HepG2 (cell line): ENCODE results near the gene CYP2J2. TPM values are rescaled to one million over a fixed set of nuclear protein-coding genes. Genes with fewer than 3 reads are reported as not detected.
A peak's percentile ranks its signal among the peaks of the same experiment; 100 is the strongest.

Experiments used
- AKNA ChIP-seq: sonication (generic); formaldehyde crosslinking; IDR thresholded peaks from 2 replicates; pipeline ENCODE4 v1.4.0; 2020; ENCODE audit warnings: missing genetic modification reagents, borderline replicate concordance
- ATAD3A ChIP-seq: sonication (generic); formaldehyde crosslinking; IDR thresholded peaks from 2 replicates; pipeline ENCODE4 v1.4.0; 2020; ENCODE audit warnings: missing genetic modification reagents
- BHLHE40 ChIP-seq: IDR thresholded peaks from 2 replicates; pipeline ENCODE4 v1.6.1; 2011; ENCODE audit warnings: low read length, improper control_type of control experiment
- HDAC1 ChIP-seq: sonication (generic); formaldehyde crosslinking; IDR thresholded peaks from 2 replicates; pipeline ENCODE4 v1.5.1; 2020; ENCODE audit warnings: mild to moderate bottlenecking, missing genetic modification reagents
- KDM2A ChIP-seq: sonication (generic); formaldehyde crosslinking; IDR thresholded peaks from 2 replicates; pipeline ENCODE4 v1.4.0; 2020; ENCODE audit warnings: low read depth, missing genetic modification reagents, borderline replicate concordance
- KLF12 ChIP-seq: sonication (generic); formaldehyde crosslinking; IDR thresholded peaks from 2 replicates; pipeline ENCODE4 v1.4.0; 2020; ENCODE audit warnings: missing genetic modification reagents, borderline replicate concordance
- MAFK ChIP-seq, 2 experiments: IDR thresholded peaks in 1 of 2; conservative IDR thresholded peaks in 1 of 2; 2 replicates each; pipeline ENCODE4 v1.6.1; 2011; ENCODE audit warnings: improper control_type of control experiment in 2 of 2, low read length in 2 of 2
- MAZ ChIP-seq, 2 experiments: sonication (generic) in 1 of 2; formaldehyde crosslinking in 1 of 2; IDR thresholded peaks; 2 replicates each; pipeline versions ENCODE4 v1.5.0 to v1.6.1; 2012 to 2020; ENCODE audit warnings: low read depth in 2 of 2, mild to moderate bottlenecking in 2 of 2, borderline replicate concordance in 1 of 2, improper control_type of control experiment in 1 of 2, low read length in 1 of 2, missing genetic modification reagents in 1 of 2, moderate library complexity in 1 of 2
- MTF2 ChIP-seq: sonication (generic); formaldehyde crosslinking; IDR thresholded peaks from 2 replicates; pipeline ENCODE4 v1.5.0; 2020; ENCODE audit warnings: missing genetic modification reagents, borderline replicate concordance
- NFIB ChIP-seq: sonication (generic); formaldehyde crosslinking; IDR thresholded peaks from 2 replicates; pipeline ENCODE4 v1.9.0; 2021; ENCODE audit warnings: missing genetic modification reagents, mild to moderate bottlenecking, borderline replicate concordance
- PAX8 ChIP-seq: sonication (generic); formaldehyde crosslinking; IDR thresholded peaks from 2 replicates; pipeline ENCODE4 v1.8.0; 2022; ENCODE audit warnings: mild to moderate bottlenecking, missing genetic modification reagents, borderline replicate concordance
- PCBP2 ChIP-seq: fragments of 200-400 bp; formaldehyde crosslinking; optimal IDR thresholded peaks from 2 replicates; pipeline ENCODE3; 2018; ENCODE audit warnings: low read length, low read depth; ENCODE audit not compliant: poor library complexity, severe bottlenecking
- RERE ChIP-seq: IDR thresholded peaks from 2 replicates; pipeline ENCODE4 v1.6.1; 2016; ENCODE audit warnings: low read depth, missing genetic modification reagents, missing compliant biosample characterization
- TOE1 ChIP-seq: sonication (generic); formaldehyde crosslinking; IDR thresholded peaks from 2 replicates; pipeline ENCODE4 v1.4.0; 2020; ENCODE audit warnings: mild to moderate bottlenecking, missing genetic modification reagents
- ZBTB26 ChIP-seq: IDR thresholded peaks from 2 replicates; pipeline ENCODE4 v1.6.1; 2016; ENCODE audit warnings: missing compliant biosample characterization, missing genetic modification reagents, borderline replicate concordance
- ZNF205 ChIP-seq: IDR thresholded peaks from 2 replicates; pipeline ENCODE4 v1.6.1; 2018; ENCODE audit warnings: missing biosample characterization, missing genetic modification reagents
- polyA plus RNA-seq, 8 experiments: library from polyadenylated mRNA; depleted of rRNA in 3 of 8; stranded (reverse) in 7 of 8; unstranded in 1 of 8; fragments of >200 nt; fragmentation: Illumina TruSeq in 4 of 8; extraction: Trizol in 4 of 8; gene quantifications; 2 replicates each; pipeline versions ENCODE4 v1.2.1 to v1.2.3, GENCODE V29; 2011 to 2016; ENCODE audit warnings: low read depth in 4 of 8, missing spikeins in 1 of 8, mixed read lengths in 1 of 8; ENCODE audit not compliant: insufficient read depth in 1 of 8
- total RNA-seq, 5 experiments: library from RNA; depleted of rRNA; stranded (reverse); fragments of >200 nt; fragmentation: Illumina TruSeq; extraction: Trizol; gene quantifications; 2 replicates each; pipeline ENCODE4 v1.2.3, GENCODE V29; 2016; ENCODE audit warnings: low read depth in 1 of 5

The CYP2J2 gene
- total and polyA plus RNA-seq, 2 of the 13 experiments (the other 11 are each of a cell fraction or from before 2014, with no cell fraction given), result 2.1 to 5.9 TPM

GRCh38 chr1:59856725-59857338 lies 69.7 kb downstream of the CYP2J2 start (continued):
- TF ChIP-seq AKNA (no peak), ZBTB26 (CRISPR knock-in tag) (no peak), ZNF205 (CRISPR knock-in tag) (peak; percentile 67; the same call in 1 of the 2 replicates), MAFK (conservative IDR thresholded peaks at IDR 0.05 in 1 of 2, IDR thresholded peaks at IDR 0.05 in 1 of 2; ENCODE audit: low read length in 2 of 2) (no peak), MTF2 (CRISPR knock-in tag) (no peak), BHLHE40 (no peak; the same call in 1 of the 2 replicates), TOE1 (CRISPR knock-in tag) (no peak), ATAD3A (CRISPR knock-in tag) (no peak), MAZ (IDR thresholded peaks at IDR 0.05; ENCODE audit: borderline replicate concordance, low read depth, low read length) (no peak), MAZ (CRISPR knock-in tag; IDR thresholded peaks at IDR 0.05; ENCODE audit: low read depth) (no peak), KDM2A (CRISPR knock-in tag) (peak; percentile 42; the same call in 1 of the 2 replicates), PAX8 (no peak), RERE (no peak; the same call in 1 of the 2 replicates), PCBP2 (no peak), HDAC1 (peak; percentile 49; the same call in 1 of the 2 replicates), KLF12 (CRISPR knock-in tag) (no peak), NFIB (CRISPR knock-in tag) (no peak)
